ENCODE results near the gene HOTAIR.

Gene HOTAIR

GRCh38 chr12:53961025-53961761 lies 13.6 kb downstream of the HOTAIR start:
- TF ChIP-seq CTCF (IDR thresholded peaks at IDR 0.05; ENCODE audit: low read length, missing control alignments), result no peak
- DNase-seq (ENCODE audit: low read depth), result no peak
- H3K4me3 ChIP-seq (replicated peaks; ENCODE audit: low read depth, low read length), result no peak overlapping the region

GRCh38 chr12:53960187-53961024 lies 14.3 kb downstream of the HOTAIR start:
- TF ChIP-seq CTCF (IDR thresholded peaks at IDR 0.05; ENCODE audit: low read length, missing control alignments), result no peak
- H3K4me3 ChIP-seq (replicated peaks; ENCODE audit: low read depth, low read length), result no peak overlapping the region
- DNase-seq (ENCODE audit: low read depth), result no peak

GRCh38 chr12:53959314-53959713 lies 15.4 kb downstream of the HOTAIR start:
- H3K4me3 ChIP-seq (replicated peaks; ENCODE audit: low read depth, low read length), result no peak overlapping the region
- DNase-seq (ENCODE audit: low read depth), result no peak
- no peak for TF ChIP-seq CTCF (IDR thresholded peaks at IDR 0.05; ENCODE audit: low read length, missing control alignments)

GRCh38 chr12:53958128-53958527 lies 16.6 kb downstream of the HOTAIR start:
- DNase-seq (ENCODE audit: low read depth), result no peak
- no peak for TF ChIP-seq CTCF (IDR thresholded peaks at IDR 0.05; ENCODE audit: low read length, missing control alignments)
- H3K4me3 ChIP-seq (replicated peaks; ENCODE audit: low read depth, low read length), result no peak overlapping the region

- DNase-seq (ENCODE audit: low read depth), result no peak
- H3K4me3 ChIP-seq (replicated peaks; ENCODE audit: low read depth, low read length), result no peak overlapping the region
Measured at GRCh38 chr12:53956914-53957536, 17.7 kb downstream of the HOTAIR start.

More at GRCh38 chr12:53956914-53957536, 17.7 kb downstream of the HOTAIR start:
- no peak for TF ChIP-seq CTCF (IDR thresholded peaks at IDR 0.05; ENCODE audit: low read length, missing control alignments)

All from fibroblast of pulmonary artery (primary cell).